ENCODE data around the gene RAMACL. TPM values are rescaled to one million over a fixed set of nuclear protein-coding genes. Genes with fewer than 3 reads are reported as not detected.

RAMACL gene
- total RNA-seq, 1 donor from 2014 or later, result 6.6 TPM

- peaks cover 13% of the 10 kb centered on the region for H3K36me3 ChIP-seq
- H3K27ac ChIP-seq, result no peak overlapping the region
- ATAC-seq (no peak), DNase-seq (no peak)
- intact Hi-C loops (cut with DNase I), result loop anchor here (10.0 kb wide), 1 partner anchor 65 kb away; the partner anchor contains the start of gene RPS6KA2
- no peak overlapping the region for H3K4me3 ChIP-seq
- peaks cover 43% of the 10 kb centered on the region for H3K4me1 ChIP-seq
- TF ChIP-seq CTCF (IDR thresholded peaks at IDR 0.05), result no peak
- peaks cover 6% of the 10 kb centered on the region for H3K9me3 ChIP-seq
- H3K27me3 ChIP-seq (ENCODE audit: low read depth), result no peaks in the 10 kb centered on the region
These were observed 26.8 kb downstream of the RAMACL start for GRCh38 chr6:166559662-166560061.

DNA sequence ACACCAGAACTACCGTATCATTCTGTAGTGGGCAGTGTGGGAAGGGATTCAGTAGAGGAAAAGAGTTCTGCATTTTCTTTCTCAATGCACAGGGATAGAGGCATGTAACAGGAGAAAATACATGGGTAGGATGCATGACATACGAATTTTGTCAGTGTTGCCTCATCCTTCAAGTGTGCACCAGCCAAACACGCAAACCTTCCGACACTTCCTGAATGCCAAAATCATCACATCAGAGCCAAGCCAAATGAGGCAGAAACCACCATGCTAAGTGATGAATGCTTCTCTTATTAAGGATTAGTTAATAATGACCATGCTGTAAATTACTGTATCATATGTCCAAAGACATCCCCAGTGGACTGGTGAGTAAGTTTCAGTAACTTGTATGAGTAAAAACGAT lies 27.3 kb downstream of the RAMACL start:
- intact Hi-C loops (cut with DNase I), result loop anchor here (10.0 kb wide), 1 partner anchor 66 kb away; the partner anchor contains the start of gene RPS6KA2
- TF ChIP-seq CTCF (IDR thresholded peaks at IDR 0.05), result no peak
- ATAC-seq, result no peak
- H3K27me3 ChIP-seq (ENCODE audit: low read depth), result no peaks in the 10 kb centered on the region
- no peak for DNase-seq
- peaks cover 47% of the 10 kb centered on the region for H3K4me1 ChIP-seq
- H3K36me3 ChIP-seq, result peaks cover 9% of the 10 kb centered on the region
- H3K9me3 ChIP-seq, result peaks cover 6% of the 10 kb centered on the region
- H3K27ac ChIP-seq, result no peak overlapping the region
- no peak overlapping the region for H3K4me3 ChIP-seq

DNA sequence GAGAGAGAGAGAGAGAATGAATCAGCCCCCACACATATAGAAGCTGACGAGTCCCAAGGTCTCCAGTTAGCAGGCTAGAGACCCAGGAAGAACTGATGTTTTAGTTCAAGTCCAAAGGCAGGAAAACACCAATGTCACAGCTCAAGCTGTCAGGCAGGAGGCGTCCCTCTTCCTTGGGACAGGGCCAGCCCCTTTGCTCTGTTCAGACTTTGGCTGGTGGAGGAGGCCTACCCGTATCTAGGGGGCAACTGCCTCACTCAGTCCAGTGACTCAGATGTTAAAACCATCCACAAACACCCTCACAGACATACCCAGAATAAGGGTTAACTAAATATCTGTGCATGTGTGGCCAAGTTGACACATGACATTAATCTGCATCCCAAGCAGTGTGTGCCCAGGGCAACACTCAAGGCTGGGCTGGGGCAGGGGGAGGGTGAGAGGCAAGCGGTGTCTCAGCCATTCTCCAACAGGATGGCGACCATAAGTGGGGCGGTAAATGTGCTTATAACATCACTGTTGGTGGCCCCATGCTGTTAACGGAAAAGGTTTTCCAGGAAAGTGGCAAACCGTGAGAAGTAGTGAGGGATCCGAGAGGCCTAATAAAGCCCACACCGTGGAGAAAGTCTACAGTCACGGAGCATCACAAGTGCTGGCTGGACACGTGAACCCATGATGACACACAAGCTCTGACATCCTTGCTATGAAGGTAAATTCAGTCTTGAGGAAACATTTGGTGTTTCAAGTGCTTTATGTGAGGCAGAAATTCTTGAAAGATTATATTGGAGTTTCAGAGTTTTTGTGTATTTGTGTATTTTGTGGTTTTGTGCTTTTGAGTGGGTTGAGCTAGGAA lies 28.1 kb downstream of the RAMACL start:
- TF ChIP-seq CTCF (IDR thresholded peaks at IDR 0.05), result no peak
- intact Hi-C loops (cut with DNase I), result loop anchor here (10.0 kb wide), 1 partner anchor 66 kb away; the partner anchor contains the start of gene RPS6KA2
- no peaks in the 10 kb centered on the region for H3K27me3 ChIP-seq (ENCODE audit: low read depth)
- H3K36me3 ChIP-seq, result peaks cover 5% of the 10 kb centered on the region
- peak overlapping the region; percentile 20 for H3K27ac ChIP-seq
- H3K4me3 ChIP-seq, result no peak overlapping the region
- peaks cover 6% of the 10 kb centered on the region for H3K9me3 ChIP-seq
- ATAC-seq (no peak), DNase-seq (no peak)
- peaks cover 52% of the 10 kb centered on the region for H3K4me1 ChIP-seq

DNA sequence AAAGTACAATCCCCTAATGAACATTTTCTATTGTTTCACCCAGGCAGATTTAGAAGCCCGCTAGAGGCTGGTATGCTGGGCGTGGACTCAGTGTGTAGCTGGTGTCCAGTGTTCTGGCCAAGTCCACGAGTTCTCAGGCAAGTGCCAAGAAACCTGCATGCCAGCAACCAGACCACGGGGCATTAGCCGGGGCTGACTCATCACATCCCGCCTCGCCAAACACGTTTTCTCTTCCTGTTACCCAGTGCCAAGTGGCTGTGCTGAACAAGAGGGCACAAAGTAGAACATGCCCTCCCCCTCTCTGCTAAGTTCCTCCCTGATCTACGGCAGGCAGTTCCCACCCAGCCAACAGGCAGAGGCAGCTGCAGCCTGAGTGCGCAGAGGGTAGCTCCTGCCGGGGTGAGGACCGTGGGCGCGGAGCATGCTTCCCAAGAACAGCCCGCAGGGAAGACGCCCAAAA lies 29.6 kb downstream of the RAMACL start:
- ATAC-seq, result peak; percentile 97
- intact Hi-C loops (cut with DNase I), result loop anchor here (10.0 kb wide), 1 partner anchor 68 kb away; the partner anchor contains the start of gene RPS6KA2
- TF ChIP-seq CTCF (IDR thresholded peaks at IDR 0.05), result no peak
- Histone ChIP-seq H3K4me3 (peak overlapping the region; percentile 17), H3K36me3 (no peaks in the 10 kb centered on the region), H3K27me3 (ENCODE audit: low read depth) (no peaks in the 10 kb centered on the region), H3K9me3 (peaks cover 6% of the 10 kb centered on the region), H3K27ac (peak overlapping the region; percentile 81), H3K4me1 (peaks cover 45% of the 10 kb centered on the region)
- DNase-seq, result peak; percentile 94

GRCh38 chr6:166556336-166556735 lies 30.1 kb downstream of the RAMACL start:
- no peak for ATAC-seq
- Histone ChIP-seq H3K9me3 (peaks cover 6% of the 10 kb centered on the region), H3K27me3 (ENCODE audit: low read depth) (no peaks in the 10 kb centered on the region), H3K4me3 (no peak overlapping the region), H3K4me1 (peaks cover 45% of the 10 kb centered on the region), H3K36me3 (no peaks in the 10 kb centered on the region), H3K27ac (peak overlapping the region; percentile 81)
- DNase-seq, result no peak
- TF ChIP-seq CTCF (IDR thresholded peaks at IDR 0.05), result no peak
- intact Hi-C loops (cut with DNase I), result loop anchor here (10.0 kb wide), 1 partner anchor 68 kb away; the partner anchor contains the start of gene RPS6KA2
